GM21737 (cell line): ENCODE data around the gene STXBP4.

Experiments
- ATAC-seq: cut with Tn5 transposase; IDR thresholded peaks from one replicate; pipeline ENCODE4 v1.9.1; 2021; ENCODE audit warnings: mild to moderate bottlenecking, moderate library complexity; ENCODE audit not compliant: unreplicated experiment

The STXBP4 gene

GRCh38 chr17:55114283-55114682 lies 145.7 kb downstream of the STXBP4 start:
- ATAC-seq, result no peak

- no peak for ATAC-seq
Observed at GRCh38 chr17:55116440-55116914, 147.9 kb downstream of the STXBP4 start.

- ATAC-seq, result no peak
Observed at GRCh38 chr17:55117164-55117563, 148.6 kb downstream of the STXBP4 start.

GRCh38 chr17:55120651-55121050 lies 152.1 kb downstream of the STXBP4 start:
- no peak for ATAC-seq

GRCh38 chr17:55121268-55121667 lies 152.7 kb downstream of the STXBP4 start:
- ATAC-seq, result no peak

GRCh38 chr17:55122114-55122513 lies 153.5 kb downstream of the STXBP4 start:
- no peak for ATAC-seq

GRCh38 chr17:55124730-55125360 lies 156.3 kb downstream of the STXBP4 start:
- ATAC-seq, result no peak

GRCh38 chr17:55133583-55133982 lies 165.0 kb downstream of the STXBP4 start:
- no peak for ATAC-seq

GRCh38 chr17:55134486-55135157 lies 166.1 kb downstream of the STXBP4 start:
- no peak for ATAC-seq

- ATAC-seq, result no peak
Observed at GRCh38 chr17:55140809-55141208, 172.2 kb downstream of the STXBP4 start.

GRCh38 chr17:55144518-55144917 lies 176.0 kb downstream of the STXBP4 start:
- no peak for ATAC-seq

- ATAC-seq, result no peak
Observed at GRCh38 chr17:55149485-55149884, 180.9 kb downstream of the STXBP4 start.

- no peak for ATAC-seq
Observed at GRCh38 chr17:55152236-55152635, 183.7 kb downstream of the STXBP4 start.

GRCh38 chr17:55154101-55154500 lies 185.5 kb downstream of the STXBP4 start:
- ATAC-seq, result no peak

- ATAC-seq, result no peak
Observed at GRCh38 chr17:55155856-55156560, 187.4 kb downstream of the STXBP4 start.

GRCh38 chr17:55157165-55157564 lies 188.6 kb downstream of the STXBP4 start:
- ATAC-seq, result no peak

GRCh38 chr17:55158439-55158838 lies 189.9 kb downstream of the STXBP4 start:
- no peak for ATAC-seq

GRCh38 chr17:55159251-55159650 lies 190.7 kb downstream of the STXBP4 start:
- no peak for ATAC-seq

- no peak for ATAC-seq
Observed at GRCh38 chr17:55160501-55160900, 191.9 kb downstream of the STXBP4 start.

GRCh38 chr17:55161935-55162555 lies 193.5 kb downstream of the STXBP4 start:
- no peak for ATAC-seq

- no peak for ATAC-seq
Observed at GRCh38 chr17:55162556-55162946, 194.0 kb downstream of the STXBP4 start.

GRCh38 chr17:55163408-55163807 lies 194.8 kb downstream of the STXBP4 start:
- no peak for ATAC-seq
